Measurements from ENCODE around the gene TCP11L1.

Gene TCP11L1

DNA sequence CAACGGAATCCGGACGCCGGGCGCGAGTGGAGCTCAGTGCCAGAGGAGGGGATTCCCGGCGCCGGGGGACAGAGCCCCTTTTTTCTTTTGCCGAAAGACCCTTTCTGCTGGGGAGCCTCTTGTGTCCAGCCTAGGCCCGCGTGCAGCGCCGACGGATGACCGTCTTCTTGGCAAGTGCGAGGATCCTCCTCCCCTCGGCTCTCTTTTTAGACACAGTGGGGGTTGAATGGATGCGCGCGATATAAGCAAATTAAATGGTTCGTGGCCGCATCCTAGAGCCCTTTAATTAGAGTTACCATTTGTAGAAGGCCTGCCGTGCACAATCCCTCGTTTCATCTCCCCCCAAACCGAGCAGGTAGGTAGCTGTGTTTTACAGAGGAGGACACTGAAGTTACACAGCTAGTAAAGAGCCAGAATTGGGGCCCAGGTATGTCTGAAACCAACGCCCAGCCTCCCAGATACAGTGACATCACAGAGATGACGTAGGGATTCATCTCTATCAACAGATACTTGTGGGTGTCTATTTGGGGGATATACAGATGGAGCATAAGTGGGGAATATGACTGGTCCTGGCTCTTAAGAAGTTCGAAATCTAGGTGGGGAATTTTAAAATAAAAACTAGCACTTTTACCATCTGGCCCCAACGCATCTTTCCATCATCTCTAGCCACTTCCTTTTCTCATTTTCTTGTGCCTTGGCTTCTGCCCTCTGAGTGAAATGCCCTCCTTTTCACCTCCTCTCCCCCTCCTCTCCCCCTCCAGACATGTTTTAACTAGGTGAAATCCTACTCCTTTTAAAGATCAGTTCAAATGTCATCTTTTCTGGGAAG lies 875 bp downstream of the TCP11L1 start:
- 9% methylated on average over 25 of the region's 30 CpGs for WGBS
- Histone ChIP-seq H3K9me3 (ENCODE audit: control insufficient read depth, low read length) (peaks cover under 1% of the 10 kb centered on the region), H3K4ac (ENCODE audit: low read depth in 1 of 2, low read length in 2 of 2) (no peak overlapping the region), H2AFZ (ENCODE audit: low read depth, low read length) (no peak overlapping the region), H2BK5ac (ENCODE audit: low read depth, low read length, poor library complexity, severe bottlenecking) (no peak overlapping the region), H4K8ac (ENCODE audit: low read length) (no peak overlapping the region), H3K36me3 (ENCODE audit: control insufficient read depth in 1 of 2, insufficient read depth in 2 of 2, low read depth in 1 of 2, low read length in 2 of 2) (peaks cover 4 to 21% of the 10 kb centered on the region in 2 experiments), H3K18ac (ENCODE audit: low read depth in 1 of 2, low read length in 2 of 2) (peak overlapping the region; percentile 61 to 82), H3K9ac (ENCODE audit: low read length) (peak overlapping the region; percentile 95), H3K14ac (ENCODE audit: low read length in 2 of 2) (no peak overlapping the region), H3K27me3 (ENCODE audit: control insufficient read depth in 1 of 2, insufficient read depth in 1 of 2, low read length in 2 of 2) (no peaks in the 10 kb centered on the region), H2BK120ac (ENCODE audit: low read depth, low read length) (no peak overlapping the region), H4K91ac (ENCODE audit: low read length) (no peak overlapping the region), H2AK5ac (ENCODE audit: low read length, severe bottlenecking) (no peak overlapping the region), H3K4me3 (ENCODE audit: insufficient read depth in 1 of 2, low read depth in 1 of 2, low read length in 2 of 2) (peak overlapping the region; percentile 85 to 89), H3K4me1 (ENCODE audit: control insufficient read depth, insufficient read depth, low read depth, low read length) (peaks cover 1% of the 10 kb centered on the region), H2BK12ac (ENCODE audit: low read length in 2 of 2) (peak overlapping the region in 1 of 2 experiments; percentile 15), H3K79me1 (replicated peaks; ENCODE audit: low read length, poor library complexity, severe bottlenecking) (peaks cover 14% of the 10 kb centered on the region), H3K27ac (ENCODE audit: low read length, poor library complexity, severe bottlenecking) (peak overlapping the region; percentile 80), H2BK15ac (ENCODE audit: low read depth, poor library complexity, severe bottlenecking) (no peak overlapping the region), H3K23ac (ENCODE audit: low read length in 2 of 2) (no peak overlapping the region), H3K4me2 (ENCODE audit: low read length, poor library complexity, severe bottlenecking) (peak overlapping the region; percentile 86)
- peak; percentile 38 for DNase-seq

DNA sequence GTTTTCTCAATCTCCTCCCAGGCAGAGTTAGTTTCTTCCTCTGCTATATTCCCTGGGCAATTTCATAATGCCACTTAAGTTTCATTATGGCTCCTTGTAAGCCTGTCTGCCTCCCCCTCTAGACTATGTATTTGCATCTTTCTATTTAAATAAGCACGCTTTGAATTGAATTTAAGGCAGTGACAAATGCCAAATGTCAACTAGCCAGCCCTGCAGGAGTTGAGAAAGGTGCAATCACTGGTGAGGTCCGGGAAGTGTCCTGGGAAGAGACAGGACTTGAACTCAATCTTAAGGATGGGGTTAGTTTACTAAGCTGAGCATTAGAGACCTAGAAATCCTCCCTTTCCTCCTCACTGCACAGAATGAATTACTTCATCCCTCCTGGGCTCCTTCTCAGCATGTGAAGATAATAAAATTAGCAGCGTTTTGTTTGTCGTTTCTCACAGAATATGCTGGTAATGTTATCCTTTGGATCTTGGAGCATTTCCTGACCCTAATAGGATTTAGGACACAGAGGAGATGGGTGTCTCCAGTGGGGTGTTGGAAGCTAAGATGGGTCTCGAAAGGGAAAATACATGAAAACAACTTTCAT lies 1.6 kb downstream of the TCP11L1 start:
- Histone ChIP-seq H3K36me3 (ENCODE audit: control insufficient read depth in 1 of 2, insufficient read depth in 2 of 2, low read depth in 1 of 2, low read length in 2 of 2) (peaks cover 11 to 28% of the 10 kb centered on the region in 2 experiments), H3K9me3 (ENCODE audit: control insufficient read depth, low read length) (peaks cover 5% of the 10 kb centered on the region), H3K27me3 (ENCODE audit: control insufficient read depth in 1 of 2, insufficient read depth in 1 of 2, low read length in 2 of 2) (no peaks in the 10 kb centered on the region), H2AFZ (ENCODE audit: low read depth, low read length) (no peak overlapping the region), H2AK5ac (ENCODE audit: low read length, severe bottlenecking) (no peak overlapping the region), H2BK15ac (ENCODE audit: low read depth, poor library complexity, severe bottlenecking) (no peak overlapping the region), H3K4me1 (ENCODE audit: control insufficient read depth, insufficient read depth, low read depth, low read length) (peaks cover 1% of the 10 kb centered on the region), H4K91ac (ENCODE audit: low read length) (no peak overlapping the region), H4K8ac (ENCODE audit: low read length) (no peak overlapping the region), H3K14ac (ENCODE audit: low read length in 2 of 2) (no peak overlapping the region), H2BK120ac (ENCODE audit: low read depth, low read length) (no peak overlapping the region), H3K4me2 (ENCODE audit: low read length, poor library complexity, severe bottlenecking) (peak overlapping the region; percentile 9), H3K4me3 (ENCODE audit: insufficient read depth in 1 of 2, low read depth in 1 of 2, low read length in 2 of 2) (peak overlapping the region in 1 of 2 experiments; percentile 85), H2BK5ac (ENCODE audit: low read depth, low read length, poor library complexity, severe bottlenecking) (no peak overlapping the region), H3K27ac (ENCODE audit: low read length, poor library complexity, severe bottlenecking) (peak overlapping the region; percentile 8), H3K9ac (ENCODE audit: low read length) (peak overlapping the region; percentile 95), H3K4ac (ENCODE audit: low read depth in 1 of 2, low read length in 2 of 2) (no peak overlapping the region), H2BK12ac (ENCODE audit: low read length in 2 of 2) (no peak overlapping the region), H3K18ac (ENCODE audit: low read depth in 1 of 2, low read length in 2 of 2) (no peak overlapping the region), H3K79me1 (replicated peaks; ENCODE audit: low read length, poor library complexity, severe bottlenecking) (peaks cover 19% of the 10 kb centered on the region), H3K23ac (ENCODE audit: low read length in 2 of 2) (no peak overlapping the region)
- DNase-seq, result no peak
- 52% methylated on average over 3 of the region's 5 CpGs for WGBS

- Histone ChIP-seq H3K23ac (ENCODE audit: low read length in 2 of 2) (no peak overlapping the region), H2AFZ (ENCODE audit: low read depth, low read length) (no peak overlapping the region), H4K91ac (ENCODE audit: low read length) (no peak overlapping the region), H3K27ac (ENCODE audit: low read length, poor library complexity, severe bottlenecking) (no peak overlapping the region), H3K9ac (ENCODE audit: low read length) (no peak overlapping the region), H2BK15ac (ENCODE audit: low read depth, poor library complexity, severe bottlenecking) (no peak overlapping the region), H3K4me3 (ENCODE audit: insufficient read depth in 1 of 2, low read depth in 1 of 2, low read length in 2 of 2) (no peak overlapping the region), H2BK120ac (ENCODE audit: low read depth, low read length) (no peak overlapping the region), H3K36me3 (ENCODE audit: control insufficient read depth in 1 of 2, insufficient read depth in 2 of 2, low read depth in 1 of 2, low read length in 2 of 2) (peaks cover 12 to 48% of the 10 kb centered on the region in 2 experiments), H3K9me3 (ENCODE audit: control insufficient read depth, low read length) (peaks cover 5% of the 10 kb centered on the region), H3K18ac (ENCODE audit: low read depth in 1 of 2, low read length in 2 of 2) (no peak overlapping the region), H3K4ac (ENCODE audit: low read depth in 1 of 2, low read length in 2 of 2) (no peak overlapping the region), H3K79me1 (replicated peaks; ENCODE audit: low read length, poor library complexity, severe bottlenecking) (peaks cover 24% of the 10 kb centered on the region), H2BK5ac (ENCODE audit: low read depth, low read length, poor library complexity, severe bottlenecking) (no peak overlapping the region), H2BK12ac (ENCODE audit: low read length in 2 of 2) (no peak overlapping the region), H4K8ac (ENCODE audit: low read length) (no peak overlapping the region), H3K4me2 (ENCODE audit: low read length, poor library complexity, severe bottlenecking) (no peak overlapping the region), H3K27me3 (ENCODE audit: control insufficient read depth in 1 of 2, insufficient read depth in 1 of 2, low read length in 2 of 2) (no peaks in the 10 kb centered on the region), H3K4me1 (ENCODE audit: control insufficient read depth, insufficient read depth, low read depth, low read length) (peaks cover 1% of the 10 kb centered on the region), H2AK5ac (ENCODE audit: low read length, severe bottlenecking) (no peak overlapping the region), H3K14ac (ENCODE audit: low read length in 2 of 2) (no peak overlapping the region)
- no peak for DNase-seq
- 100% methylated on average over 1 of the region's 2 CpGs for WGBS
These were observed 4.0 kb downstream of the TCP11L1 start for GRCh38 chr11:33043221-33043830.

DNA sequence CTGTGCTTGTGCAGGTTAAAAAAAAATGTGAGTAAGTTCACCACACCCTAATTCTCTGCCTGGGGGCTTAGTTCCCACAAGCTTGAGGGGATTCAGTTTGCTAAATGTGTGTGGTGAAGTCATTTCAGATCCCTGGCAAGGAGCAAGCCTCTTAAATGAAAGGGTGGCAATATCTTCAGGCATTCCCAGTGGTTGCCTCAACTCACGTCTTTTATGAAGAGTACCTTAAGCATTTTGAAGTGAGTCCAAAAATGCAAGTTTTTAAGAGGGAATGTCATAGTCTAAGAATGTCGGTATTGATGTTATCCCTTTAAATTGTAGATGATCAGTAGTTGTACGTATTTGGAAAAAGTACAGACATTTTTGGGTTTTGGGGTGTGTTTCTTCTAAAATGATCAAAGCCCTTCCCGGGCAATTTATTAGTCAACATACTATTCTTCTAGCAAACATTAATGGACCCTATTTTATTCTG lies 4.9 kb downstream of the TCP11L1 start:
- Histone ChIP-seq H3K4me1 (ENCODE audit: control insufficient read depth, insufficient read depth, low read depth, low read length) (peaks cover 1% of the 10 kb centered on the region), H4K8ac (ENCODE audit: low read length) (no peak overlapping the region), H3K27me3 (ENCODE audit: control insufficient read depth in 1 of 2, insufficient read depth in 1 of 2, low read length in 2 of 2) (no peaks in the 10 kb centered on the region), H3K14ac (ENCODE audit: low read length in 2 of 2) (no peak overlapping the region), H3K36me3 (ENCODE audit: control insufficient read depth in 1 of 2, insufficient read depth in 2 of 2, low read depth in 1 of 2, low read length in 2 of 2) (peaks cover 12 to 53% of the 10 kb centered on the region in 2 experiments), H3K27ac (ENCODE audit: low read length, poor library complexity, severe bottlenecking) (no peak overlapping the region), H2AFZ (ENCODE audit: low read depth, low read length) (no peak overlapping the region), H4K91ac (ENCODE audit: low read length) (no peak overlapping the region), H3K9me3 (ENCODE audit: control insufficient read depth, low read length) (peaks cover 5% of the 10 kb centered on the region), H3K9ac (ENCODE audit: low read length) (no peak overlapping the region), H3K4ac (ENCODE audit: low read depth in 1 of 2, low read length in 2 of 2) (no peak overlapping the region), H2BK5ac (ENCODE audit: low read depth, low read length, poor library complexity, severe bottlenecking) (no peak overlapping the region), H3K79me1 (replicated peaks; ENCODE audit: low read length, poor library complexity, severe bottlenecking) (peaks cover 24% of the 10 kb centered on the region), H2BK120ac (ENCODE audit: low read depth, low read length) (no peak overlapping the region), H3K4me2 (ENCODE audit: low read length, poor library complexity, severe bottlenecking) (no peak overlapping the region), H3K4me3 (ENCODE audit: insufficient read depth in 1 of 2, low read depth in 1 of 2, low read length in 2 of 2) (no peak overlapping the region), H2BK12ac (ENCODE audit: low read length in 2 of 2) (no peak overlapping the region), H2BK15ac (ENCODE audit: low read depth, poor library complexity, severe bottlenecking) (no peak overlapping the region), H3K23ac (ENCODE audit: low read length in 2 of 2) (no peak overlapping the region), H3K18ac (ENCODE audit: low read depth in 1 of 2, low read length in 2 of 2) (no peak overlapping the region), H2AK5ac (ENCODE audit: low read length, severe bottlenecking) (no peak overlapping the region)
- WGBS, result 98% methylated on average over 2 of the region's 4 CpGs
- DNase-seq, result no peak
